G401 (cell line): ENCODE results near the gene HNRNPL. TPM values are rescaled to one million over a fixed set of nuclear protein-coding genes. Genes with fewer than 3 reads are reported as not detected.
"Not testable (repeated sequence)": the region's sequence is repeated elsewhere in the genome, so short reads cannot be mapped to it uniquely, and the experiment has no call there.

Experiments used
- DNase-seq: peaks from one replicate; pipeline ENCODE4 v3.0.0-alpha.2; 2015; ENCODE audit warnings: low spot score
- in situ Hi-C: cut with HindIII; loops from 2 replicates; pipeline ENCODE4 v1.10.0; 2016; ENCODE audit warnings: low sequenced_read_pairs, mixed read lengths
- total RNA-seq: library from RNA; depleted of rRNA; stranded (reverse); fragments of >200 nt; shearing (Covaris generic); gene quantifications from 2 replicates; pipeline ENCODE4 v1.2.3, GENCODE V29; 2014

Gene HNRNPL
- total RNA-seq, 1 experiment from 2014 or later: 749 TPM

- DNase-seq: no peak
- in situ Hi-C loops: no loop called here
Measured at GRCh38 chr19:38812009-38812840, 37.6 kb downstream of the HNRNPL start.

DNA sequence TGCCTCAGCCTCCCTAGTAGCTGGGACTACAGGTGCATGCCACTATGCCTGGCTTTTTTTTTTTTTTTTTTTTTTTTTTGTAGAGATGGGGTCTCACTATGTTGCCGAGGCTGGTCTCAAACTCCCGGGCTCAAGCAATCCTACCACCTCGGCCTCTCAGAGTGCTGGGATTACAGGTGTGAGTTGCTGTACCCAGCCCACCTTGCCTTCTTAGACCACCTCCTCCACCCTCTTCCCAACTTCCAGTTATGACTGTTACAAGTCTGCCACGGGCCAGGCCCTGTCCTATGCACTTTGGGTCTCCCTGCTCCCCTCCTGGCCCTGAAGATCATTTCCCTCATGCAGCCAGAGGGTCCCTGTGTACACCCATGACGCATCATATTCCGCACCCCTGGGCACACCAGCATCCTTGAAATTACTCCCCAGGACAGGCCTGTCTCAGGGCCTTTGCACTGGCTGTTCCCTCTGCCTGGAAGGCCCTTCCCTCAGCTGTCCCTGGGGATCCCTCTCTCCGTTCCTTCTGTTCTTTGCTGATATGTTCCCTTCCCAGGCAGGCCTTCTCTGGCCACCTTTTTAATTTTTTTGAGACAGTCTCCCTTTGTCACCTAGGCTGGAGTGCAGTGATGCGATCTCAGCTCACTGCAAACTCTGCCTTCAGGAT, 40.1 kb downstream of the HNRNPL start:
- no peak for DNase-seq
- in situ Hi-C loops: no loop called here

DNA sequence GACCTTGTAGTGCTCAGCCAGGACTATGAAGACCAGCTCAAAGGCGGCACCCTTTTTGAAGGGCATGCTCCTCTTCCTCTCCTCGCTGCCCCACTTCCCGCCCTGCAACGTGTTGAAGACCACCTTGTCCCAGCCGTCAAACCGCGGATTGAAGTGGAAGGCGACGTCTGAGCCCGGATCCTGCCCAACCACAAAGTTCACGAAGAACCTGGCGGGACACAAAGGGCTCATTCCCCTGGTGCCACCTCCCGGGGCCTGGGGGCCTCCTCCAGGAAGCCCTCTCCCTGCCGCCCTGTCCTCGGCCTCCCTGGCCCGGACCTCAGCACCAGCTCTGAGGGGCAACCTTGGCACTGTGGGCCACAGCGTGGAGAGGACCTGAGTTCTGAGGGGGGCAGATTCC, 41.0 kb downstream of the HNRNPL start:
- no peak for DNase-seq
- in situ Hi-C loops: no loop called here

- in situ Hi-C loops, DNase-seq: not testable (repeated sequence)
Measured at GRCh38 chr19:38807374-38808098, 42.2 kb downstream of the HNRNPL start.

GRCh38 chr19:38806371-38806770, 43.4 kb downstream of the HNRNPL start:
- no peak for DNase-seq
- in situ Hi-C loops: no loop called here

- in situ Hi-C loops: no loop called here
- DNase-seq: no peak
Measured at GRCh38 chr19:38805180-38805579, 44.6 kb downstream of the HNRNPL start.

DNA sequence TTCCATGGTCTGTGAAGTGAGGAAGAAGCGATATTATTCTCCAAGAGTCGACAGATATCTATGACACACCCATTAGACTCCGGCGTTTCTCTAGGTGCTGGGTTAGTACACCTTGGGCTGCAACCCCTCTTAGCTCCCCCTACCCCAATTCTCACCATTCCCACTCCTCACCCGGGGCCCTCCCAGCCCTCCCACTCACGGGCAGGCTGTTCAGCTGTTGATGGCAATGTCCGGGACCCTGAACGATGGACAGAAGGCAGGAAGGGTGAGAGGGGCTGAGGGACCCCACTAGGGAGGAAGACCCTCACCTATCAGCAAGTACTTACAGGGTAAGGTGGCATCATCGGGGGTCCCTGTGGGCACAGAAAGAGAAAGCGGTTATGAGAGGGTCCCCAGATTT, 46.2 kb downstream of the HNRNPL start:
- DNase-seq: no peak
- in situ Hi-C loops: no loop called here

DNA sequence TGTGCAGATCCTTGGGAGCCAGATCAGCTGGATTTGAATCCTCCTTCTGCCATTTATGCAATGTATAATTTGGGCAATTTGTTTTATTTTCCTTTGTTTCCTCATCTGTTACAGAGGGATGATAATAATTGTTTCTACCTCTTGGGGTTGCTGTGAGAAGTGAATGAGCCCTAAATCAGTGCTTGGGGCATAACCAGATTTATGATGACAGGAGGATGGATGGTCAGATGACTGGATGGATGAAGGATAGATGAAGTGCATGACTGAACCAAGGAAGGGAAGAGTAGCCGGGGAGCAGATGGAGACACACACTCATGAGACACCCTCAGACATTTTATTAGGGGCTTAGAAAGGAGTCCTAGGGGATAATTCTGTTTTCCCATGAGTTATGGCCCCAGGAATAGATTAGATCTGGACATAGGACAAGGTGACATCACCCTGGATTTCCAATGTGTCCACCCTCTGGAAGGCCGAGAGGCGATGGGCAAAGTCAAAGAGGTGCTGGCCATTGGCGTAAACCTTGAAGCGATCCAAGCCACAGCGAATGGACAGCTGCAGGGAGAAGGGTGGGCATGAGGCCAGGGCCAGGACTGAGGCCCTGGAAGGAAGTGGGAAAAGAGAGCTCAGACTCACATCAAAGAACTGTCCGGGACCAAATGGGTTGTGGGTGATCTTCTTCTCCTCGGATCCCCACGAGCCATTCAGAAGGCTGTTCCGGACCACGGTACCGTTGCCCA, 48.3 kb downstream of the HNRNPL start:
- DNase-seq: no peak
- in situ Hi-C loops: no loop called here

DNA sequence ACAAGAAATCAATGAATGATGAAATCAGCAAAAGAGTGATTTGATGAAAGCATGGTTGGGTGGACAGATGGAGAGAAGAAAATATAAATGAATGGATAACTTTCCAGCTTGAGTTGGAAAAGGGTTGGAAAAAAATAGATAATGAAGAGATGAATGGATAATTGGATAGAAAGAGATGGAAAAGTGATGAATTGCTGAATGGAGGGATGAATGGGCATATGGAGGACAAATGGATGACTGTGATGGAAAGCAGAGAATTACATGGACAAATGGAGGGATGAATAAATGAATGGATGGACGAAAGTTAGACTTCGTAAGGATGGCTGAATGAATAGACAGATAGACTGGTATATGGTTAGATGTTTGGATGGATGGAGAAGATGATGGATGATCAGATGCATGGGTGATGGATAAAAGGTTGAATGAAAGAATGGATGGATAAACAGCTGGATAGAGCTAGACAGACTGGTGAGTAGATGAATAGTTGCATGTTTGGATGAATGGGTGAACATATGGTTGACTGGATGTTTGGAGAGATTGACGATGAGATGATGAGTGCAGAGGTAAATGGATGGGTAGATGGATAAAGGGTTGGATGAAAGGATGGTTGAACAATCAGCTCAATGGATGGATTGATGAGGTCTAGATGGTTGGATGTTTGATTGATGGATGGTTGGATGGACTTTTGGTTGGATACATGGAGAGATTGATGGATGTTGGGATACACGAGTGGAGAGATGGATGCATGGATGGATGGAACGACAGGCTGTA, 49.0 kb downstream of the HNRNPL start:
- no peak for DNase-seq
- in situ Hi-C loops: no loop called here

GRCh38 chr19:38799104-38799503, 50.7 kb downstream of the HNRNPL start:
- no peak for DNase-seq
- in situ Hi-C loops: no loop called here

DNA sequence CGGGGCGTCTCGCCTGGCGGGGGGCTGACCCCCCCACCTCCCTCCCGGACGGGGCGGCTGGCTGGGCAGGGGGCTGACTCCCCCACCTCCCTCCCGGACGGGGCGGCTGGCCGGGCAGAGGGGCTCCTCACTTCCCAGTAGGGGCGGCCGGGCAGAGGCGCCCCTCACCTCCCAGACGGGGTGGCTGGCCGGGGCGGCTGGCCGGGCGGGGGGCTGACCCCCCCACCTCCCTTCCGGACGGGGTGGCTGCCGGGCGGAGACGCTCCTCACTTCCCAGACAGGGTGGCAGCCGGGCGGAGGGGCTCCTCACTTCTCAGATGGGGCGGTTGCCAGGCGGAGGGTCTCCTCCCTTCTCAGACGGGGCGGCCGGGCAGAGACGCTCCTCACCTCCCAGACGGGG, 52.0 kb downstream of the HNRNPL start:
- in situ Hi-C loops: not testable (repeated sequence)

GRCh38 chr19:38796154-38796553, 53.6 kb downstream of the HNRNPL start:
- in situ Hi-C loops: no loop called here
- no peak for DNase-seq

More for the DNA sequence above, 52.0 kb downstream of the HNRNPL start:
- not testable (repeated sequence) for DNase-seq

- DNase-seq: no peak
- in situ Hi-C loops: no loop called here
Measured at GRCh38 chr19:38795549-38795948, 54.2 kb downstream of the HNRNPL start.

GRCh38 chr19:38793671-38794070, 56.1 kb downstream of the HNRNPL start:
- DNase-seq: no peak
- in situ Hi-C loops: no loop called here

- no peak for DNase-seq
- in situ Hi-C loops: no loop called here
Measured at GRCh38 chr19:38793177-38793576, 56.6 kb downstream of the HNRNPL start.

DNA sequence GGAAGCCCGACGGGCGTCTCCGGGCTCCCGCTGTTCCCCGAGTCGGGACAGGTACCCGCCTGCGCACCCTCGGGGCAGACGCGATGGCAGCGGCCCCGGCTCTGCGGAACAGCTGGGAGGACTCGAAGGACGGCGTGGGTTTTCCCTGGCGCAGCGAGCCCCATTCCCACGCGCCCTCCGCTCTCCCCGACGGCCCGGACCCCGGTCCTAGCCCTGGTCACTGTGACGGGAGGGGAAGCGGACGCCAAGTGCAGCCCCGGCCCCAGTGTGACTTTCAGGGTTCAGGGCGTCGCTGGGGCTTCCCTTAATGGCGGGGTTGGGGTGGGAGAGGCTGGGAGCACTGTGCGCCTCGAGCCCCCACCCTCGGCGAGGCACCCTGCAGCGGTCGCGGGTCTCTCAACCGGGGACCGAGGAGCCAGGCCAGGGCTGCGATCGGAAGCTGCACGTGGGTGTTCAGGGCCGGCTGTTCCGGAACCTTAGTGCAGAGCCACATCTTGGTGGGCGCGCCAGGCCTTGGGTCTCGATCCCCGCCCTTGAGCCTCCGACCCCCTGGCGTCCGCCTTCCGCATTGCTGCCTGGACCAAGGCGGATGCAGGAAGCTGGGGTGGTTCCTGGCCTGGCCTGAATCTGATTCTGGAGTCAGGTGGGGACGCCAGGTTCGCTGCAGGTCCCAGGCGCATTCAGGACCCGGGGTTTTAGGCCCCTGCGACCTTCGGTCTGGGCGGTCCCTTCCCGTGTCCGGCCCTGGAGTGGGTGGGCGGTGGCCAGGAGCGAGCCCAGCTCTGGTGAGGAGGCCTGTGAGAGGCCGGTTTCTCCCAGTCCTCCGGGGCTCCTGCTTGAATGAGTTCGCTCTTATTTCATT, 57.3 kb downstream of the HNRNPL start:
- DNase-seq: no peak

DNA sequence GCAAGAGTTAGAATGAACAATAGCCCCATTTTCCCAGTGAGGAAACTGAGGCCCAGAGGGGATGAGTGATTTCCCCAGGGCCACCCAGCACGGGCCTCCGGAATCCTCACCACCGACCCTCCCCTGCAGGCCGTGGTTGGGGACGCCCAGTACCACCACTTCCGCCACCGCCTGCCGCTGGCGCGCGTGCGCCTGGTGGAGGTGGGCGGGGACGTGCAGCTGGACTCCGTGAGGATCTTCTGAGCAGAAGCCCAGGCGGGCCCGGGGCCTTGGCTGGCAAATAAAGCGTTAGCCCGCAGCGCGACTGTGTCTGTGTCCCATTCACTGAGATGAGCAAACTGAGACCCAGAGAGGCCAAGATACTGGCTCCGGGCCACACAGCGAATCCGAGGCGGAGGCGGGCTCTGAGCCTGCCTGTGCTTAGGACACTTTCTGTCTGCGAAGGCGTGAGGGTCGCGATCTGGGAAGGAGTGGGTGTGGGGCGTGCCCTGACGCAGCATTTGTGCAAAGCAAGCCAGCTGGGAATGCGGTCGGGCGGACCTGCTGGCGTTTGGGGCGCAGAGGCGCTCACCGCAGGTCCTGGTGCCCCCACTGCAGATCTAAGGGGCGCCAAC, 58.2 kb downstream of the HNRNPL start:
- in situ Hi-C loops, DNase-seq: not testable (repeated sequence)

More for the DNA sequence above, 57.3 kb downstream of the HNRNPL start:
- in situ Hi-C loops: no loop called here
